ENCODE results near the gene USP17L20.
"Not testable (repeated sequence)": the region's sequence is repeated elsewhere in the genome, so short reads cannot be mapped to it uniquely, and the experiment has no call there.

USP17L20 gene

GRCh38 chr4:9257824-9258223 is at the start of gene USP17L20:
TSS of gene USP17L20 (plus strand) at chr4:9258124. CDS start at chr4:9258124, 0 bp downstream.
- ATAC-seq, DNase-seq: not testable (repeated sequence)

DNA sequence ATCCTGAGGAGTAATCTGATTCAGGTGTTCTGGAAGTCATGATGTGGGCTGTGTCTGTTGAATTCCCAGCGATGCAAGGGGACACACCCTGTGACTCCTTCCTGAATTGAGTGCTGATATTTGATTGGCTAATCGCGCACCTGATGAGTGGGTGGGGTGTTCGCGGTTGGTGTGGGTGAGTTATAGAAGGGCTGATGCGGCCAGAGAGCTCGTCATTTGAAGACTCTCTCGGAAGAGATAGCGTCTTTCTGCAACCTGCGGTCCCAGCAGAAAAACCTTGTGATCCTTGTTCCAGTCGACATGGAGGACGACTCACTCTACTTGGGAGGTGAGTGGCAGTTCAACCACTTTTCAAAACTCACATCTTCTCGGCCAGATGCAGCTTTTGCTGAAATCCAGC is 47.6 kb upstream of the USP17L20 start, which contains the start of gene USP17L10:
Gene USP17L10, plus strand, starts transcription at position 301 of the 400 bp plus-strand sequence. Its CDS starts 0 bp downstream, at position 301.
- DNase-seq, ATAC-seq: not testable (repeated sequence)

DNA sequence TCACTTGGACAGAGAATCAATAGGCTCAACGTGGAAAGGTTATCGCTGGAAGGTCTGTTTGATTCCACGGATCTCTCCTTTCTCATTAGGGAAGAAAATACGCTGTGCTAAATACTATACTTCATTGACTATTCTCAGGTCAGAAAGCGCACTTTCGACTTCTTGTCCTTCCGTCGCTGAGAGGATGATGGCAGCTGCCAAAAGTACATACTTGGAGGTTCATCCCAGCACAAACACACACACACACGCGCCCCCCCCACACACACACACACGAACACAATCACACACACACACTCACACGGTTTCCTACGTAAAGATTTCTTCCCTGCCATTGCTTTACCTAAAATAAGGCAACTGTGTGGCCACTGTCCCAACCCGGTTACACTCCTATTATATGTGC is 43.2 kb upstream of the USP17L20 start:
- not testable (repeated sequence) for ATAC-seq, DNase-seq

GRCh38 chr4:9215105-9215504 is 42.8 kb upstream of the USP17L20 start, which contains the start of gene USP17L11:
TSS of gene USP17L11 (plus strand) at chr4:9215405. CDS start at chr4:9215405, 0 bp downstream.
- not testable (repeated sequence) for ATAC-seq, DNase-seq

DNA sequence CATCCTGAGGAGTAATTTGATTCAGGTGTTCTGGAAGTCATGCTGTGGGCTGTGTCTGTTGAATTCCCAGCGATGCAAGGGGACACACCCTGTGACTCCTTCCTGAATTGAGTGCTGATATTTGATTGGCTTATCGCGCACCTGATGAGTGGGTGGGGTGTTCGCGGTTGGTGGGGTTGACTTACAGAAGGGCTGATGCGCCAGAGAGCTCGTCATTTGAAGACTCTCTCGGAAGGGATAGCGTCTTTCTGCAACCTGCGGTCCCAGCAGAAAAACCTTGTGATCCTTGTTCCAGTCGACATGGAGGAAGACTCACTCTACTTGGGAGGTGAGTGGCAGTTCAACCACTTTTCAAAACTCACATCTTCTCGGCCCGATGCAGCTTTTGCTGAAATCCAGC is 38.1 kb upstream of the USP17L20 start, which contains the start of gene USP17L12:
Gene USP17L12, plus strand, starts transcription at position 301 of the 400 bp plus-strand sequence. Its CDS starts 0 bp downstream, at position 301.
- not testable (repeated sequence) for ATAC-seq

GRCh38 chr4:9224596-9224995 is 33.3 kb upstream of the USP17L20 start, which contains the start of gene USP17L13:
TSS of gene USP17L13 (plus strand) at chr4:9224896. CDS start at chr4:9224896, 0 bp downstream.
- not testable (repeated sequence) for ATAC-seq, DNase-seq

More for the DNA sequence above, 38.1 kb upstream of the USP17L20 start, which contains the start of gene USP17L12:
- not testable (repeated sequence) for DNase-seq

DNA sequence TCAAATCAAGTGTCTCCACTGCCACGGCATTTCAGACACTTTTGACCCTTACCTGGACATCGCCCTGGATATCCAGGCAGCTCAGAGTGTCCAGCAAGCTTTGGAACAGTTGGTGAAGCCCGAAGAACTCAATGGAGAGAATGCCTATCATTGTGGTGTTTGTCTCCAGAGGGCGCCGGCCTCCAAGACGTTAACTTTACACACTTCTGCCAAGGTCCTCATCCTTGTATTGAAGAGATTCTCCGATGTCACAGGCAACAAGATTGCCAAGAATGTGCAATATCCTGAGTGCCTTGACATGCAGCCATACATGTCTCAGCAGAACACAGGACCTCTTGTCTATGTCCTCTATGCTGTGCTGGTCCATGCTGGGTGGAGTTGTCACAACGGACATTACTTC is 27.7 kb upstream of the USP17L20 start:
- ATAC-seq, DNase-seq: not testable (repeated sequence)

DNA sequence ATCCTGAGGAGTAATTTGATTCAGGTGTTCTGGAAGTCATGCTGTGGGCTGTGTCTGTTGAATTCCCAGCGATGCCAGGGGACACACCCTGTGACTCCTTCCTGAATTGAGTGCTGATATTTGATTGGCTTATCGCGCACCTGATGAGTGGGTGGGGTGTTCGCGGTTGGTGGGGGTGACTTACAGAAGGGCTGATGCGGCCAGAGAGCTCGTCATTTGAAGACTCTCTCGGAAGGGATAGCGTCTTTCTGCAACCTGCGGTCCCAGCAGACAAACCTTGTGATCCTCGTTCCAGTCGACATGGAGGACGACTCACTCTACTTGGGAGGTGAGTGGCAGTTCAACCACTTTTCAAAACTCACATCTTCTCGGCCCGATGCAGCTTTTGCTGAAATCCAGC is 23.8 kb upstream of the USP17L20 start, which contains the start of gene USP17L15:
Gene USP17L15, plus strand, starts transcription at position 301 of the 400 bp plus-strand sequence. Its CDS starts 0 bp downstream, at position 301.
- DNase-seq, ATAC-seq: not testable (repeated sequence)

GRCh38 chr4:9238461-9238860 is 19.5 kb upstream of the USP17L20 start:
- DNase-seq, ATAC-seq: not testable (repeated sequence)

- ATAC-seq, DNase-seq: not testable (repeated sequence)
These were observed 14.3 kb upstream of the USP17L20 start, which contains the start of gene USP17L17 for GRCh38 chr4:9243579-9243978. TSS of gene USP17L17 (plus strand) at chr4:9243879. CDS start at chr4:9243879, 0 bp downstream.

DNA sequence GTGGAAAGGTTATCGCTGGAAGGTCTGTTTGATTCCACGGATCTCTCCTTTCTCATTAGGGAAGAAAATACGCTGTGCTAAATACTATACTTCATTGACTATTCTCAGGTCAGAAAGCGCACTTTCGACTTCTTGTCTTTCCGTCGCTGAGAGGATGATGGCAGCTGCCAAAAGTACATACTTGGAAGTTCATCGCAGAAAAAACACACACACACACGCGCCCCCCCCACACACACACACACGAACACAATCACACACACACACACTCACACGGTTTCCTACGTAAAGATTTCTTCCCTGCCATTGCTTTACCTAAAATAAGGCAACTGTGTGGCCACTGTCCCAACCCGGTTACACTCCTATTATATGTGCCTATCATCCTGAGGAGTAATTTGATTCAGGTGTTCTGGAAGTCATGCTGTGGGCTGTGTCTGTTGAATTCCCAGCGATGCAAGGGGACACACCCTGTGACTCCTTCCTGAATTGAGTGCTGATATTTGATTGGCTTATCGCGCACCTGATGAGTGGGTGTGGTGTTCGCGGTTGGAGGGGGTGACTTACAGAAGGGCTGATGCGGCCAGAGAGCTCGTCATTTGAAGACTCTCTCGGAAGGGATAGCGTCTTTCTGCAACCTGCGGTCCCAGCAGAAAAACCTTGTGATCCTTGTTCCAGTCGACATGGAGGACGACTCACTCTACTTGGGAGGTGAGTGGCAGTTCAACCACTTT is 9.8 kb upstream of the USP17L20 start, which contains the start of gene USP17L18:
Gene USP17L18, plus strand, starts transcription at position 678 of the 728 bp plus-strand sequence. Its CDS starts 0 bp downstream, at position 678.
- not testable (repeated sequence) for DNase-seq, ATAC-seq

DNA sequence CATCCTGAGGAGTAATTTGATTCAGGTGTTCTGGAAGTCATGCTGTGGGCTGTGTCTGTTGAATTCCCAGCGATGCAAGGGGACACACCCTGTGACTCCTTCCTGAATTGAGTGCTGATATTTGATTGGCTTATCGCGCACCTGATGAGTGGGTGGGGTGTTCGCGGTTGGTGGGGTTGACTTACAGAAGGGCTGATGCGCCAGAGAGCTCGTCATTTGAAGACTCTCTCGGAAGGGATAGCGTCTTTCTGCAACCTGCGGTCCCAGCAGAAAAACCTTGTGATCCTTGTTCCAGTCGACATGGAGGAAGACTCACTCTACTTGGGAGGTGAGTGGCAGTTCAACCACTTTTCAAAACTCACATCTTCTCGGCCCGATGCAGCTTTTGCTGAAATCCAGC is 4.8 kb upstream of the USP17L20 start, which contains the start of gene USP17L19:
Gene USP17L19, plus strand, starts transcription at position 301 of the 400 bp plus-strand sequence. Its CDS starts 0 bp downstream, at position 301.
- ATAC-seq, DNase-seq: not testable (repeated sequence)

- DNase-seq, ATAC-seq: not testable (repeated sequence)
These were observed 4.6 kb downstream of the USP17L20 start, which contains the start of gene USP17L21 for GRCh38 chr4:9262572-9262971. TSS of gene USP17L21 (plus strand) at chr4:9262872. CDS start at chr4:9262872, 0 bp downstream.

GRCh38 chr4:9267319-9267718 is 9.4 kb downstream of the USP17L20 start, which contains the start of gene USP17L22:
TSS of gene USP17L22 (plus strand) at chr4:9267619. CDS start at chr4:9267619, 0 bp downstream.
- not testable (repeated sequence) for ATAC-seq, DNase-seq

- peak; percentile 1 for DNase-seq
- not testable (repeated sequence) for ATAC-seq
These were observed 13.8 kb downstream of the USP17L20 start for GRCh38 chr4:9271719-9272118.

Data from stimulated activated naive CD8-positive, alpha-beta T cell treated with anti-CD3 and anti-CD28 coated beads, Interleukin-15, Interleukin-2, amounts not matched to agents 100 U/mL and 50 U/mL, for 24 hours (primary cell).